Measurements from ENCODE around the gene MEG3.

DNA sequence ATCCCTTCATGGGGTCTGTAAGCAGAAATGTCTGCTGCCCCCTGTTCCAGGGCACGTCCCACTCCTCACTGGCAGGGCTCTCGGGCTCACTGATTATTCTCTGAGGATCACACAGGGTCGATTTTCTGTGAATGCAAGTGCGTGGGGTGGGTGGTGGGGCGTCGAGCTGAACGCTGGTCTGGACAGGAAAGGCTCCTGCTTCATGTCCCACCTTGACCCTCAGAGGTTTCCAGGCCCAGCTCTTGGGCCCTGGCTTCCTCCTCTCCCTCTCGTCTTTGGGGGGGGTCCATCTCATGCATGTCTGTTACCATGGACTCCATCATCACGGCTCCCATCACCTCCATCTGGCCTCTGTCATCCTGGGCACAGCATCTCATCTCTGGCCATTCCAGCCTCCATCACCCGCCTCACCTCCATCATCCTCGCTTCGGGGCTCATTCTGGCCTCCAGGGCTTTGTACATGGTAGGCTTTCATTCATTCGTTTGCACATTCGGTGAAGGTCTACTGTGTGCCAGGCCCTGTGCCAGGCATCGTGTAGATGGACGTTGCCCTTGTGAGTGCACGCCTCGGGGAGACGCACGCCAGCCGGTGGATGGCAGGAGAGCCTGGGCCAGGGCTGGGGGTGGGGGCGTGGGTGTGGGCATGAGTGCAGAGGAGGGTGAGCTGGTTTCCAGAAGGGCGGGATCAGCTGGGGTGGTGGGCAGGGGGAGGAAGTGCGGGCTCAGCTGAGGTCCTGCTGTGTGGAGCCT is 42.9 kb downstream of the MEG3 start:
- TF ChIP-seq POLR2AphosphoS5 (IDR thresholded peaks at IDR 0.05; ENCODE audit: low read depth, low read length) (no peak), POLR2A (IDR thresholded peaks at IDR 0.05; ENCODE audit: low read depth, low read length) (no peak), SPI1 (IDR thresholded peaks at IDR 0.05; ENCODE audit: low read depth, low read length) (no peak), TAF1 (IDR thresholded peaks at IDR 0.05; ENCODE audit: low read depth, low read length) (no peak), POU2F2 (IDR thresholded peaks at IDR 0.05; ENCODE audit: low read depth, low read length) (no peak), PAX5 (IDR thresholded peaks at IDR 0.05; ENCODE audit: insufficient read depth, low read length, severe bottlenecking) (no peak)
